Skeletal muscle satellite cell (primary cell): ENCODE data around the gene NEK1. TPM values are rescaled to one million over a fixed set of nuclear protein-coding genes. Genes with fewer than 3 reads are reported as not detected.

Source experiments
- H3K27me3 ChIP-seq: 2 replicates; pipeline ENCODE4 v1.7.0; 2013; ENCODE audit warnings: low read length; ENCODE audit not compliant: control insufficient read depth, insufficient read depth
- H3K36me3 ChIP-seq: 2 replicates; pipeline ENCODE4 v1.7.0; 2013; ENCODE audit warnings: mild to moderate bottlenecking, control low read depth, low read length; ENCODE audit not compliant: insufficient read depth
- H3K4me1 ChIP-seq: 2 replicates; pipeline ENCODE4 v1.7.0; 2013; ENCODE audit warnings: low read length; ENCODE audit not compliant: control insufficient read depth, insufficient read depth
- H3K4me2 ChIP-seq: 2 replicates; pipeline ENCODE4 v1.7.0; 2013; ENCODE audit warnings: mild to moderate bottlenecking, low read length
- H3K4me3 ChIP-seq: 2 replicates; pipeline ENCODE4 v1.7.0; 2013; ENCODE audit warnings: low read length
- H3K9ac ChIP-seq: 2 replicates; pipeline ENCODE4 v1.7.0; 2013; ENCODE audit warnings: mild to moderate bottlenecking, low read depth, low read length, moderate library complexity
- H3K9me3 ChIP-seq: replicated peaks from 2 replicates; pipeline ENCODE4 v1.7.0; 2013; ENCODE audit warnings: mild to moderate bottlenecking, control low read depth, low read length
- total RNA-seq: library from RNA; depleted of rRNA; stranded (reverse); fragments of >200 nt; gene quantifications from 2 replicates; pipeline ENCODE4 v1.2.3, GENCODE V29; 2012; rRNA removed

NEK1 gene, protein sequence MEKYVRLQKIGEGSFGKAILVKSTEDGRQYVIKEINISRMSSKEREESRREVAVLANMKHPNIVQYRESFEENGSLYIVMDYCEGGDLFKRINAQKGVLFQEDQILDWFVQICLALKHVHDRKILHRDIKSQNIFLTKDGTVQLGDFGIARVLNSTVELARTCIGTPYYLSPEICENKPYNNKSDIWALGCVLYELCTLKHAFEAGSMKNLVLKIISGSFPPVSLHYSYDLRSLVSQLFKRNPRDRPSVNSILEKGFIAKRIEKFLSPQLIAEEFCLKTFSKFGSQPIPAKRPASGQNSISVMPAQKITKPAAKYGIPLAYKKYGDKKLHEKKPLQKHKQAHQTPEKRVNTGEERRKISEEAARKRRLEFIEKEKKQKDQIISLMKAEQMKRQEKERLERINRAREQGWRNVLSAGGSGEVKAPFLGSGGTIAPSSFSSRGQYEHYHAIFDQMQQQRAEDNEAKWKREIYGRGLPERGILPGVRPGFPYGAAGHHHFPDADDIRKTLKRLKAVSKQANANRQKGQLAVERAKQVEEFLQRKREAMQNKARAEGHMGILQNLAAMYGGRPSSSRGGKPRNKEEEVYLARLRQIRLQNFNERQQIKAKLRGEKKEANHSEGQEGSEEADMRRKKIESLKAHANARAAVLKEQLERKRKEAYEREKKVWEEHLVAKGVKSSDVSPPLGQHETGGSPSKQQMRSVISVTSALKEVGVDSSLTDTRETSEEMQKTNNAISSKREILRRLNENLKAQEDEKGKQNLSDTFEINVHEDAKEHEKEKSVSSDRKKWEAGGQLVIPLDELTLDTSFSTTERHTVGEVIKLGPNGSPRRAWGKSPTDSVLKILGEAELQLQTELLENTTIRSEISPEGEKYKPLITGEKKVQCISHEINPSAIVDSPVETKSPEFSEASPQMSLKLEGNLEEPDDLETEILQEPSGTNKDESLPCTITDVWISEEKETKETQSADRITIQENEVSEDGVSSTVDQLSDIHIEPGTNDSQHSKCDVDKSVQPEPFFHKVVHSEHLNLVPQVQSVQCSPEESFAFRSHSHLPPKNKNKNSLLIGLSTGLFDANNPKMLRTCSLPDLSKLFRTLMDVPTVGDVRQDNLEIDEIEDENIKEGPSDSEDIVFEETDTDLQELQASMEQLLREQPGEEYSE (N-terminal part only)
- total RNA-seq, result 5.8 and 6.8 TPM in 2 replicates

DNA sequence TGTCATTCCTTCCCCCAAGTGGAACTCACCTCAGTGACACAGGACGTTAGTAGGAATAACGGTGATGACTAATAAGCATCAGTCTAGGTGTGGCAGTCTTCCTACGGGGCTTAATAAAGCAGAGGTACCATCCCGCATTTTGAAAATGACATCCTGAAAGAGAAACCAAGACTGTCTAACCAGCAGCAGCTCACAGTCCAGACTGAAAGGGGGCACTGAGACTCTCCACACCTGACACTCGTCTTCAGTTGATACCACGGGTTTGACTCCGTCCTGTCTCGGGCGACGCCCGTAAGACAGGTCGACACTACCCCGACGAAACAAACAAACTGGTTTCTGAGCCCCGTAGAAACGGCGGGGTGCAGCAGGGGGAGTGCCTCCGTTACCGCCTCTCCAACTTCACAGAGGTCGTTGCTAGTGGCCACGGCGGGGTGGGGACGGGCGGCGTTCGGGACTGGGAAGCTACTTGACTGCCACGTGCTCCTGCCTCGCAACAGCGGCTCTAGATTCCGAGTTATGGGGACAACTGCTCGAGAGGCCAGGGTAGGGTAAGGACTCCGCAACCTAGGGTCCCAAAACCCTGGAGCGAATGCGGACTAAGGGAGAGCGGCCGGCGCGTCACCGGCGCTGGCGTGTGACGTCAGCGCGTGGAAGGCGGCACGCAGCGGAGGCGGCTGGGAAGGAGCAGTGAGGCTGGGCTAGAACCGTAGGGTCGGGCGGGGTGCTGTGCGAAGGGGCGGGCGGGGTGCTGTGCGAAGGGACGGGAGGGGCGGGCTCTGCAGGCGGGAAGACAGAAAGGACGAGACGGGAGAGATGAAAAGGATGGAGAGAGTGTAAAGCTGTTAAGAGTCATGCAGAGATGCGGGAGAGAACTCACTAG lies at the start of gene NEK1:
Gene NEK1 (minus strand): TSS at position 593 of the 880 bp plus-strand sequence. CDS start 9,953 bp downstream, outside the sequence.
- Histone ChIP-seq H3K27me3 (no peaks in the 10 kb centered on the region), H3K36me3 (no peaks in the 10 kb centered on the region), H3K9me3 (no peaks in the 10 kb centered on the region), H3K4me1 (peaks cover 13% of the 10 kb centered on the region), H3K4me3 (peak within 1 kb of the TSS; percentile 92), H3K9ac (peak within 1 kb of the TSS; percentile 88), H3K4me2 (peak within 1 kb of the TSS; percentile 86)

DNA sequence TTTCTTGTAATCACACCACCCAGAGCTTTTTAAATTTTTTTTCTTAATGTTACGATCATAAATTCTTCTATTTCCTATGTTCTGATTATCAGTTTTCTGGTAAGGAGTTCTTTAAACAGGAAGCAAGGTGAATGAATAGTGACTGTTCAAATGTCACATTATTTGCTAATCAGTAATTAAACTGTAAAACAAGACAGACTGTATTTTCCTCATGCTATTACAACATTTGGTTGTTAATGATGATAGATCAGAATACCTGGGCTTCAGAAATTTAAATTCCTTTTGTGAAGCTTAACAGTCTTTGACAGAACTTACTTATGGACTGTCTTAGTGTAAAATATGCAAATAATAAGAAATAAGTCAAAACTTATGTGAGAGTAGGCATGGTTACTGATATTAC lies 49.4 kb upstream of the NEK1 start:
- Histone ChIP-seq H3K36me3 (no peaks in the 10 kb centered on the region), H3K9ac (no peak overlapping the region), H3K4me3 (no peak overlapping the region), H3K4me2 (no peak overlapping the region), H3K27me3 (no peaks in the 10 kb centered on the region), H3K4me1 (peaks cover 19% of the 10 kb centered on the region), H3K9me3 (no peaks in the 10 kb centered on the region)

DNA sequence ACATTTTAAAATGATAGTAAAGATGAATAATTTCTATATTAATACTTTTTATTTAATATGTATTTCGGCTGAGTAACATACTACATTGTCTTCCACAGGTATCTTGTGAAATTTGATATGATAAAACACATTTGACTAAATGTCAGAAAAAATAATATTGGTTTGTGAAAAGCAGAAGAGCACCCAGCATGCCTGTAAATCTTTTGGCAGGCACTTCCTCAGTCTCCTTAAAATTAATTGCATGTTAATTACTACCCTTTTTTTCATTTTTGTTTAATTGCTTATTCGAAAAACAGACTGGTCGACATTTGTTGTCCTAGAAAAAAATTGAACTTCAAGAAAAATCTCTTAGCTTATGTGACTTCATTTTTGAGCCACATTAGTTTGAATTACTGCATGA lies 48.5 kb upstream of the NEK1 start:
- Histone ChIP-seq H3K27me3 (no peaks in the 10 kb centered on the region), H3K4me3 (peak overlapping the region; percentile 69), H3K4me2 (peak overlapping the region; percentile 88), H3K9ac (peak overlapping the region; percentile 80), H3K9me3 (no peaks in the 10 kb centered on the region), H3K36me3 (no peaks in the 10 kb centered on the region), H3K4me1 (peaks cover 19% of the 10 kb centered on the region)

DNA sequence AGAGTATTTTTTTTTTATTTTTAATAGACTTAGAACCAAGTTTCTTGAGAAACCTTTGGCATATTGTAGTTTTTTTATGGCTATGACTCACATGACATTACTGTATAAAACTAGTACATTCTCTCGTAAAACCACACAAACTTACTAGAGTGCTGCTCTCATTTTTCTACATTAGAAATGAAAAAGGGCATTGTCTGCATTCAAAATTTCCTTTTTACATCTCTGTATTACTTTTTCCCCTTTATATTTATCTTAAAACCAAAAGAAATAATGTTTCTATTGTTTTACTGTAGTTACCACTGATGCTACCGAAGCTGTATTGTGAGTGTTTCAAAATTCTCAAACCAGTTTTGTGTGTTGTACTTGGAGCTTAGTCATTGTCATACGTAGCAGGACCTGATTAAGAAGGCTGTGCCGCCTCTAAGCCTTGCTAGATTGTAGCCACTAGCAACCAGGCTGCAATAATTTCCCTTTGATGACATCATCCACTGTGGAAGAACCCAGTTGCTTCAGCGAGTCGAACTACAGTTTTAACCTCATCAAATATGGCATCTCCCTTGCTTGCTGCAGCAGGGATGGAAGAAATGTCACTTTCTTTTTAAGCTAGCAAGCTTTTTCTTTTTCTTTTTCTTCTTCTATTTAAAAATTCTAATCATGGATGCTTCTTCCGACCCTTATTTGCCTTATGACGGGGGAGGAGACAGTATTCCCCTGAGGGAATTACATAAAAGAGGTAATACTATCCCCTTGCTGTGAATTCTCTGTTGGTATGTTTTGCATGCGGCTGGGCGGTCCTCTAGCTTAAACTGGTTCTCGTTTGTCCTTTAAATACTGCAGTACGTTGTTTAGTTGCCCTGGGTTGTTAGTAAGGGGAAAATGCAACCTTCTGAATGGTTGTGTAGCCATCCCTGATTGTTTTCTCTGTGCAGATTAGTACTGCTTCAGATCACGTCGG lies 47.6 kb upstream of the NEK1 start:
- H3K9ac ChIP-seq, result peak overlapping the region; percentile 80
- peak overlapping the region; percentile 69 for H3K4me3 ChIP-seq
- H3K36me3 ChIP-seq, result no peaks in the 10 kb centered on the region
- no peaks in the 10 kb centered on the region for H3K27me3 ChIP-seq
- no peaks in the 10 kb centered on the region for H3K9me3 ChIP-seq
- H3K4me2 ChIP-seq, result peak overlapping the region; percentile 88
- H3K4me1 ChIP-seq, result peaks cover 19% of the 10 kb centered on the region

DNA sequence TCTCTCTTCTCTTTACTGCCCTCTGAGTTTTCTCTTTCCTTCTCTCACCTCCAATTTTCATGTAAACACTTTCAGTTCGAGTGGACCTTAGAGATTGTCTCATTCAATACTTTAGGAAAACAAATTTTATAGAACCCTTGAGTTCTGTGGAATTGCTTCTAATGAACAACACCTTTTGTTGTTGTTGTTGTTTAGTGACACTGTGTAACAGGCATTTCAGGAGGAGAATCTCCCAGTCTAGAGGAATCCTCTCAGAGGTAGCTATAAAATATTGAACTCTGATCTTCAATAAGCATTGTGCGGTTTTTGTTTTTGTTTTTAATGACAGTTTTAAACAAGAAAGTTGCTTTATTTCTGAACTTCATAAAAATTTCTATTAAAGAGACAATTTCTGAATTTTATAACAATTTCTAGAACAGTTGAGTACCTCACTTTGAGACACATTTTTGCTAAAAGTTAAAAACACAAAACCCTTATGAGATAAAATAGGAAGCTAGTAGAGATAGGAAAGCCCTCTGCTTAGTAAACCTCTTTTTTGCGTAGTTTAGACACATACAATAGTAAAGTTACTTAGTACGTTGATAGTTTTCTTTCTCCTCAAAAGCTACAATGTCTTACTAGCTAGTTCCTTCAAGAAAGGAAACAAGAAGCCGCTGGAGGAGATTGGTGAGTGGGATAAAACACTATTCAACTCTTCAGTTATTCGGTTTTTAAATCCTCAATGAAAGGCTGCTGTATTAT lies 46.8 kb upstream of the NEK1 start:
- Histone ChIP-seq H3K4me2 (peak overlapping the region; percentile 88), H3K9me3 (no peaks in the 10 kb centered on the region), H3K4me3 (peak overlapping the region; percentile 37), H3K27me3 (no peaks in the 10 kb centered on the region), H3K4me1 (peaks cover 19% of the 10 kb centered on the region), H3K36me3 (no peaks in the 10 kb centered on the region), H3K9ac (peak overlapping the region; percentile 80)

DNA sequence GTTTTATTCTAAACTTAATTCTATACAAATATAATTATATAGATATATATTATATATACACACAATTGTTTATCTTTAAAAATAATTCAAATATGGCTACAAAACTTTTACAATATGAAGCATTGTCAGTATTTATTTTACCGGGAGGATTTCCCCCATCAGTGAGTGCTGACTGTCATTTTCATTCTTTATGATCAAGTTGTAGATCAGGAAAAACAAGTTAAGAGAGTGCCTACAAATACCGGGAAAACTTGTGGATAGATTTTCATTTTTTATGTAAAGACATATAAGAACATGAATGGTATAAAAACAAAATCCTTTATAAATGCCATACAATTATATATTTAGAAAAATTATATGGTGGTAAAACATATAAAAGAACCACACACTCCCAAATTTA lies 45.8 kb upstream of the NEK1 start:
- no peaks in the 10 kb centered on the region for H3K27me3 ChIP-seq
- no peak overlapping the region for H3K4me3 ChIP-seq
- no peaks in the 10 kb centered on the region for H3K36me3 ChIP-seq
- H3K9ac ChIP-seq, result no peak overlapping the region
- H3K4me2 ChIP-seq, result no peak overlapping the region
- no peaks in the 10 kb centered on the region for H3K9me3 ChIP-seq
- H3K4me1 ChIP-seq, result peaks cover 19% of the 10 kb centered on the region

DNA sequence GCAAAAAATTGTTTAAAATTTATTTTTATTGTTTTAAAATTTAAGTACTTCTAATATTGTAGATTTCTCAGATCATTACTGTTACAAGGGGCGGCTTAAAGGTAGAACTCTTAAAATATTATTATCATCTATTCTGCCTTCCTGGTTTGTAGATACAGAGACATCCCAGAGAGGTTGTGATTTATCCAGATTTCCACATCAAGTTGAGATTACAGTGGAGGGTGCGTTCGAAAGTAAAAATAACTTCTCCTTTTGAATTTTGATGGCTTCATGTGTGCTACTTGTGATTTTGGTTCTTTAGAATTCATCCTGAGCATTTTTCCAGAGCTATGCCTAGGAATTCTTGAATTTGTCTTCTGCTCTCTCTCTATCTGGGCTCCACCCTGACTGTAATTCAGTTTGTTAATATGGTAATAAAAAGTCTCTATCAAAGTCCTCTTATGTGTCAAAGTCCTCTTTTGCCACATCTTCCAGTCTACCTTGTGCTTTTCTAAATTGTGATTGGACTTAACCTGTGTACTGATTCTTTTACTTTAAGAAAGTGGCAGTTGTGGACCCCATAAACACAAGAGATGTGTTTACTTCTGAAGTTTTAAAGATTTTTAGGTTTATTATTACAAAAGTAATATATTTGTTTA lies 45.2 kb upstream of the NEK1 start:
- H3K9me3 ChIP-seq, result no peaks in the 10 kb centered on the region
- peaks cover 19% of the 10 kb centered on the region for H3K4me1 ChIP-seq
- H3K9ac ChIP-seq, result no peak overlapping the region
- H3K4me2 ChIP-seq, result no peak overlapping the region
- H3K27me3 ChIP-seq, result no peaks in the 10 kb centered on the region
- no peaks in the 10 kb centered on the region for H3K36me3 ChIP-seq
- H3K4me3 ChIP-seq, result no peak overlapping the region

DNA sequence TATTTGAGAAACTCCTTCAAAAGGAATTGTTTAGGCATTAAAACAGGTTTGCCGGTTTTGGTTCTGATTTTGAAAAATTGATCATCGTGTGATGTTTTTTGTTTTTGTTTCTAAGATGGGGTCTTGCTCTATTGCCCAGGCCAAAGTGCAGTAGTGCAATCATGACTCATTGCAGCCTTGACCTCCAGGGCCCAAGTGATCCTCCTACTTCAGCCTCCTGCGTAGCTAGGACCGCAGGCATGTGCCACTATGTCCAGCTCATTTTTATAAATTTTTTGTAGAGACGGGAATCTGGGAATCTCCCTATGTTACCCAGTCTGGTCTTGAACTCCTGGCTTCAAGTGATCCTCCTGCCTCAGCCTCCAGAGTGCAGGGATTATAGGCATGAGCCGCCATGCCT lies 43.0 kb upstream of the NEK1 start:
- Histone ChIP-seq H3K9ac (no peak overlapping the region), H3K27me3 (no peaks in the 10 kb centered on the region), H3K36me3 (no peaks in the 10 kb centered on the region), H3K4me2 (no peak overlapping the region), H3K9me3 (no peaks in the 10 kb centered on the region), H3K4me3 (no peak overlapping the region), H3K4me1 (peaks cover 7% of the 10 kb centered on the region)

DNA sequence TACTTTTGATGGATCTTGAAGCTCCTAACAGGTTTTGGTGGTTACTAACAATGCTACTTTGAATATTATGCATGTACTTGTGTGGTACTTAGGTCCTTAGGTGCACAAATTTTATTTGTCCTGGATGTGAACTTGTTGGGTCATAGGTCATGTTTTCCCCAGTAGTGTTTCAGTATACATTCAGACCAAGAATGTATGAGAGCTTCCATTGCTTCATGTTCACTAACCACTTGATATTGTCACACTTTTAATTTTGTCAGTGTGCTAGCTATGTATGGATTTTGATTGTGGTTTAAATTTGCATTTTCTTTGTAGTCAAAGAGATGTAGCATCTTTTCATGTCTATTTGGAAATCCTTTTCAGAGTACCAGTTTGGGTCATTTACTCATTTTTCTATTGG lies 40.2 kb upstream of the NEK1 start:
- H3K4me1 ChIP-seq, result no peaks in the 10 kb centered on the region
- H3K4me2 ChIP-seq, result no peak overlapping the region
- H3K27me3 ChIP-seq, result no peaks in the 10 kb centered on the region
- no peaks in the 10 kb centered on the region for H3K9me3 ChIP-seq
- H3K9ac ChIP-seq, result no peak overlapping the region
- no peaks in the 10 kb centered on the region for H3K36me3 ChIP-seq
- no peak overlapping the region for H3K4me3 ChIP-seq
